ENCODE data around the gene HOTAIR. TPM values are rescaled to one million over a fixed set of nuclear protein-coding genes. Genes with fewer than 3 reads are reported as not detected.

HOTAIR gene
- total and polyA plus RNA-seq, 9 donors, result 0.02 to 1.2 (median 0.28) TPM; not detected in 5

GRCh38 chr12:53992377-53992889 is 17.7 kb upstream of the HOTAIR start:
- Histone ChIP-seq H3K27ac (no peak overlapping the region), H3K4me3 (no peak overlapping the region), H3K27me3 (no peaks in the 10 kb centered on the region), H3K9me3 (no peaks in the 10 kb centered on the region), H3K4me1 (ENCODE audit: insufficient read depth) (peaks cover 8% of the 10 kb centered on the region), H3K36me3 (no peaks in the 10 kb centered on the region)
- 78 to 87% (median 81%) methylated on average over 7 of the region's 7 CpGs for WGBS, 3 donors
- DNase-seq, result no peak
- intact Hi-C loops (cut with DNase I), result loop anchor here in 1 of 4 donors (10.0 kb wide), 1 partner anchor 362 kb away; no protein-coding TSS in a partner anchor
- TF ChIP-seq POLR2A (IDR thresholded peaks at IDR 0.05) (no peak), EP300 (IDR thresholded peaks at IDR 0.05) (no peak)
- TF ChIP-seq, protein P1, sequence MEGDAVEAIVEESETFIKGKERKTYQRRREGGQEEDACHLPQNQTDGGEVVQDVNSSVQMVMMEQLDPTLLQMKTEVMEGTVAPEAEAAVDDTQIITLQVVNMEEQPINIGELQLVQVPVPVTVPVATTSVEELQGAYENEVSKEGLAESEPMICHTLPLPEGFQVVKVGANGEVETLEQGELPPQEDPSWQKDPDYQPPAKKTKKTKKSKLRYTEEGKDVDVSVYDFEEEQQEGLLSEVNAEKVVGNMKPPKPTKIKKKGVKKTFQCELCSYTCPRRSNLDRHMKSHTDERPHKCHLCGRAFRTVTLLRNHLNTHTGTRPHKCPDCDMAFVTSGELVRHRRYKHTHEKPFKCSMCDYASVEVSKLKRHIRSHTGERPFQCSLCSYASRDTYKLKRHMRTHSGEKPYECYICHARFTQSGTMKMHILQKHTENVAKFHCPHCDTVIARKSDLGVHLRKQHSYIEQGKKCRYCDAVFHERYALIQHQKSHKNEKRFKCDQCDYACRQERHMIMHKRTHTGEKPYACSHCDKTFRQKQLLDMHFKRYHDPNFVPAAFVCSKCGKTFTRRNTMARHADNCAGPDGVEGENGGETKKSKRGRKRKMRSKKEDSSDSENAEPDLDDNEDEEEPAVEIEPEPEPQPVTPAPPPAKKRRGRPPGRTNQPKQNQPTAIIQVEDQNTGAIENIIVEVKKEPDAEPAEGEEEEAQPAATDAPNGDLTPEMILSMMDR (IDR thresholded peaks at IDR 0.05), result no peak

DNA sequence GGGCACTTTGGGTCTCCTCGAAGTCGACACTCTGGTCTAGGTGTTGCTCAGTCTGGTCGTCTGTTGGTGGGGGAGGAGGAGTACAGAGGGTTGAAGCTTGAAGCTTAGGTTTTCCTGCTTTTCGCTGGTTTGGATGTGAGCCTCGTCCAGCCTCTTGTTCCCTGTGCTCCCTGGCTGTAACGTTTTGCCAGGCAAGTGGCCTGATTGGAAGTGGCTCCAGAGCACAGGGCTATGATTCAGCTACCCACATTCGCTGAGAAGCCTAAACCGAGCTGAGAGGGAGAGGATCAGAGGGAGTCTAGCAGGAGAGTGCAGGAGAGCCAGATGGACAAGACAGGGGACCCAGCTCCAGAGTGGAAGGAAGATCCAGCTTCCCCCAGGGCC is 16.3 kb upstream of the HOTAIR start:
- H3K27ac ChIP-seq, result no peak overlapping the region
- no peak overlapping the region for H3K4me3 ChIP-seq
- H3K4me1 ChIP-seq (ENCODE audit: insufficient read depth), result peaks cover 8% of the 10 kb centered on the region
- intact Hi-C loops (cut with DNase I), result loop anchor here in 1 of 4 donors (10.0 kb wide), 1 partner anchor 364 kb away; no protein-coding TSS in a partner anchor
- no peaks in the 10 kb centered on the region for H3K27me3 ChIP-seq
- WGBS, 3 donors, result 8 to 27% (median 18%) methylated on average over 8 of the region's 8 CpGs
- no peak for DNase-seq
- H3K36me3 ChIP-seq, result no peaks in the 10 kb centered on the region
- H3K9me3 ChIP-seq, result no peaks in the 10 kb centered on the region
- TF ChIP-seq, protein P1 (IDR thresholded peaks at IDR 0.05), result no peak
- TF ChIP-seq POLR2A (IDR thresholded peaks at IDR 0.05) (no peak), EP300 (IDR thresholded peaks at IDR 0.05) (no peak)

- Histone ChIP-seq H3K4me1 (ENCODE audit: insufficient read depth) (peaks cover 8% of the 10 kb centered on the region), H3K27me3 (peaks cover under 1% of the 10 kb centered on the region), H3K27ac (no peak overlapping the region), H3K4me3 (no peak overlapping the region), H3K36me3 (no peaks in the 10 kb centered on the region), H3K9me3 (no peaks in the 10 kb centered on the region)
- peak in 1 of 5 donors; percentile 34 for DNase-seq
- 9 to 45% (median 13%) methylated on average over 27 of the region's 27 CpGs for WGBS, 3 donors
- TF ChIP-seq POLR2A (IDR thresholded peaks at IDR 0.05), result no peak
- TF ChIP-seq, protein P1 (IDR thresholded peaks at IDR 0.05), result no peak
- intact Hi-C loops (cut with DNase I), result loop anchor here in 1 of 4 donors (10.0 kb wide), 1 partner anchor 364 kb away; no protein-coding TSS in a partner anchor
Observed at GRCh38 chr12:53990311-53991076, 15.7 kb upstream of the HOTAIR start.

- intact Hi-C loops (cut with DNase I), result loop anchor here (5.0 to 10.0 kb wide), 5 partner anchors 218 to 385 kb away; partner anchors contain the start of gene GPR84 (in 1 of the 4)
- WGBS, 3 donors, result 11 to 35% (median 15%) methylated on average over 28 of the region's 28 CpGs
- no peak for TF ChIP-seq POLR2A (IDR thresholded peaks at IDR 0.05)
- TF ChIP-seq EP300 (IDR thresholded peaks at IDR 0.05), result no peak
- Histone ChIP-seq H3K9me3 (no peaks in the 10 kb centered on the region), H3K4me3 (no peak overlapping the region), H3K27me3 (peaks cover 2% of the 10 kb centered on the region), H3K4me1 (ENCODE audit: insufficient read depth) (peaks cover 8% of the 10 kb centered on the region), H3K27ac (no peak overlapping the region), H3K36me3 (no peaks in the 10 kb centered on the region)
- peak in 1 of 5 donors; percentile 40 for DNase-seq
Observed at GRCh38 chr12:53989227-53990113, 14.7 kb upstream of the HOTAIR start.
